Measurements from ENCODE around the gene ADIRF. TPM values are rescaled to one million over a fixed set of nuclear protein-coding genes. Genes with fewer than 3 reads are reported as not detected.

The ADIRF gene
- total and polyA plus RNA-seq, 9 of the 15 experiments (the other 6 are each of a cell fraction or from before 2014, with no cell fraction given), result 0.08 TPM; not detected in 8

DNA sequence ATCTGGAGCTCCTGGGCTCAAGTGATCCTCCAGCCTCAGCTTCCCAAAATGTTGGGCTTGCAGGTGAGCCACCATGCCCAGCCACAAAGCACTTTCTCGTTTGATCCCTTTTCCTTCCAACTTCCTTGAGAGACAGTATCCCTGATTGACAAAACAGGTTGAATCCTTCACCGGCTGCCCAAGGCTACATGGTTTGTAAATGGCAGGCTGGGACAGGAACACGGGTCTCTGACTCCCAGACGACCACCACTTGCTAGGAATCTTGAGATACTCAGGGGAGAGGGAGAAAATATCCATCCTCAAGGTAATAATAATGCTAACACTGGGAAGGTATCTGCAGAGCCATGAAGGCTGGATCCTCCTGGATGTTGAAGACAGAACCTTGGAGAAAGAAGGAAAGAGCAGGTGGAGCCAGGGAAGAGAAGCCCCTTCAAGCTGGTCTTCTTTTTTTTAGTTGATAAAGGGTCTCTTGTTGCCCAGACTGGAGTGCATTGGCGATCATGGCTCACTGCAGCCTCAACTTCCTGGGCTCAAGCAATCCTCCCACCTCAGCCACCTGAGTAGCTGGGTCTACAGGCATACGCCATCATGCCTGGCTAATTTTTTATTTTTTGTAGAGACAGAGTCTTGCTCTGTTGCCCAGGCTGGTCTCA is 30.7 kb upstream of the ADIRF start:
- ATAC-seq (no peak), DNase-seq (ENCODE audit: extremely low read depth in 1 of 4, low spot score in 3 of 4) (no peak), FAIRE-seq (no peak)
- Histone ChIP-seq H3K9me3 (replicated peaks; ENCODE audit: control insufficient read depth, insufficient read depth, low read depth, low read length) (no peaks in the 10 kb centered on the region), H3K27ac (ENCODE audit: extremely low read depth, low read depth, low read length) (no peak overlapping the region), H4K20me1 (replicated peaks; ENCODE audit: control insufficient read depth, insufficient read depth, low read length) (no peaks in the 10 kb centered on the region), H3K4me3 (no peak overlapping the region), H3K27me3 (ENCODE audit: control insufficient read depth in 2 of 2, insufficient read depth in 2 of 2, low read length in 2 of 2) (no peaks in the 10 kb centered on the region), H3K79me2 (ENCODE audit: control insufficient read depth, insufficient read depth, low read length) (no peaks in the 10 kb centered on the region), H3K9ac (ENCODE audit: insufficient read depth in 1 of 2, low read depth in 2 of 2, low read length in 2 of 2) (no peak overlapping the region), H3K4me1 (replicated peaks in 1 of 2; ENCODE audit: control insufficient read depth in 2 of 2, insufficient read depth in 2 of 2, low read length in 2 of 2) (peaks cover 0 to 7% of the 10 kb centered on the region in 2 experiments; a peak in 2 of 5 replicates), H3K9me1 (ENCODE audit: control insufficient read depth, insufficient read depth, low read length) (no peaks in the 10 kb centered on the region), H2AFZ (ENCODE audit: low read depth, low read length) (no peak overlapping the region), H3K4me2 (ENCODE audit: insufficient read depth, low read length) (no peak overlapping the region), H3K36me3 (ENCODE audit: control insufficient read depth, insufficient read depth, low read length) (no peaks in the 10 kb centered on the region)
- WGBS (ENCODE audit: insufficient coverage, low coverage, missing lambda C conversion rate), result 32% methylated on average over 5 of the region's 6 CpGs
- ChIA-PET CTCF (ENCODE audit: low intra/inter-chr PET ratio) (interaction anchor here (0.9 to 2.9 kb wide), 2 partner anchors 23 to 249 kb away, joined by 3 to 28 read pairs; partner anchors contain the start of gene SNCG), POLR2A (interaction anchor here (0.5 to 0.9 kb wide), 3 partner anchors 158 to 266 kb away, joined by 3 read pairs; no protein-coding TSS in a partner anchor)
- no TSS peak for BruUV-seq (replicated peaks)
- intact Hi-C loops (cut with micrococcal nuclease), result no loop called here
- in situ Hi-C loops (cut with MboI), result no loop called here
- TF ChIP-seq, protein P1, sequence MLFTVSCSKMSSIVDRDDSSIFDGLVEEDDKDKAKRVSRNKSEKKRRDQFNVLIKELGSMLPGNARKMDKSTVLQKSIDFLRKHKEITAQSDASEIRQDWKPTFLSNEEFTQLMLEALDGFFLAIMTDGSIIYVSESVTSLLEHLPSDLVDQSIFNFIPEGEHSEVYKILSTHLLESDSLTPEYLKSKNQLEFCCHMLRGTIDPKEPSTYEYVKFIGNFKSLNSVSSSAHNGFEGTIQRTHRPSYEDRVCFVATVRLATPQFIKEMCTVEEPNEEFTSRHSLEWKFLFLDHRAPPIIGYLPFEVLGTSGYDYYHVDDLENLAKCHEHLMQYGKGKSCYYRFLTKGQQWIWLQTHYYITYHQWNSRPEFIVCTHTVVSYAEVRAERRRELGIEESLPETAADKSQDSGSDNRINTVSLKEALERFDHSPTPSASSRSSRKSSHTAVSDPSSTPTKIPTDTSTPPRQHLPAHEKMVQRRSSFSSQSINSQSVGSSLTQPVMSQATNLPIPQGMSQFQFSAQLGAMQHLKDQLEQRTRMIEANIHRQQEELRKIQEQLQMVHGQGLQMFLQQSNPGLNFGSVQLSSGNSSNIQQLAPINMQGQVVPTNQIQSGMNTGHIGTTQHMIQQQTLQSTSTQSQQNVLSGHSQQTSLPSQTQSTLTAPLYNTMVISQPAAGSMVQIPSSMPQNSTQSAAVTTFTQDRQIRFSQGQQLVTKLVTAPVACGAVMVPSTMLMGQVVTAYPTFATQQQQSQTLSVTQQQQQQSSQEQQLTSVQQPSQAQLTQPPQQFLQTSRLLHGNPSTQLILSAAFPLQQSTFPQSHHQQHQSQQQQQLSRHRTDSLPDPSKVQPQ (CRISPR knock-in tag; IDR thresholded peaks at IDR 0.05; ENCODE audit: borderline replicate concordance), result no peak
- TF ChIP-seq NFATC3 (IDR thresholded peaks at IDR 0.05), result no peak
- TF ChIP-seq, protein P2, sequence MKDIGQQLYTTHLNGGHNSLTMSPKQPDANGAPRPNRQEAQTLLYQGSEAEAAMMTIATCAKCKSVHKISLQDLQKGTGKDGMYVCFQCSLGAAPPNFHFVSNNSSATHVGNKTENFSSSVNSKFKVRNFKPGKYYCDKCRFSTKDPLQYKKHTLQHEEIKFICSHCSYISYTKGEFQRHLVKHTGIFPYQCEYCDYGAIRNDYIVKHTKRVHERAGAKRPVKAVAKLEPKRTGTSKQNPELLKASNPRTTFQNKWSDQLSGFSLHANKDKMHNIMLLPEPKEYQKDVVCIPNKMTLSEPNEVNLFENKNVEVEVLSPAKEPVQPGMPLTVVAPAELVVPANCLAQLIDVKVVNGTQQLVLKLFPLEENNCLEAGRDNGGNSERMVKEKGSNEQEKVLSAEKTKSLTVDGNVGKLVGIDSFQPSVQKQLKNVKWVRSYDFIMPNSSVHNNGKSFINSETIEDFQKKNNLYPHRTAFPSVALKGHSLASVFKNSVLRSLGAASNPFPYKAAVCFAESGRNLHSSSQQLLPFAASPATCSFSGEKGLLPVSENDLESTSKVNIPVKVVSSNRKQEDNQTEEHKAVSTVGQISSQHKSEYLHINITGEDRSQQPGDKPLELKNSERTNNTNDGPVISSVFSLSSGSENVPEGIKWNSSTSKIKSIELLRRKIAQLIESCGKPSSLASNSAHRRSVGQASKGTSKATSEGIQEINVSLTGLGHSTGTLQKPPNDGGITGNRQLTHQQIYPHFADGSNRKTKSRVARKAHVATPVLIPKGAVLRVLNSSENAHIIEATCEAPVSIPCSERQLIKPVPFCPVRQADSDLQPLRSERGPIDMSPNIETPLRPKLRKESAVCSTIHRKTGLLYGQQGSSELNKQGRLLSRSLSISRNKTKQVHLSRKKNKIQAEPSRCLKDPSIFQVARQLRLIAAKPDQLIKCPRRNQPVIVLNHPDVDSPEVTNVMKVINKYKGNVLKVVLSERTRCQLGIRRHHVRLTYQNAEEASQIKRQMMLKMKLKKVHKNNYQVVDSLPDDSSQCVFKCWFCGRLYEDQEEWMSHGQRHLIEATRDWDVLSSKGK (CRISPR knock-in tag; IDR thresholded peaks at IDR 0.05), result no peak

All from K562 (cell line).